PC-9 (cell line): ENCODE data around the gene SPDYE17.
"Not testable (repeated sequence)": the region's sequence is repeated elsewhere in the genome, so short reads cannot be mapped to it uniquely, and the experiment has no call there.

ENCODE experiments used
- CTCF ChIP-seq: fragments of 200-600 bp; sonication (generic); conservative IDR thresholded peaks from 2 replicates; pipeline ENCODE4 v1.6.1; 2017; ENCODE audit warnings: mixed run types, antibody characterized with exemption, mild to moderate bottlenecking, moderate library complexity
- EZH2 ChIP-seq: fragments of 200-600 bp; sonication (generic); IDR thresholded peaks from 2 replicates; pipeline ENCODE4 v1.8.0; 2017; ENCODE audit warnings: antibody characterized with exemption, low read depth

- TF ChIP-seq CTCF, EZH2: not testable (repeated sequence)
Measured at GRCh38 chr7:77074786-77075396, 42.7 kb upstream of the SPDYE17 start.
